NCI-H2029 (cell line): ENCODE results near the gene NSMCE4A.
"Not testable (repeated sequence)": the region's sequence is repeated elsewhere in the genome, so short reads cannot be mapped to it uniquely, and the experiment has no call there.

Experiments used
- DNase-seq: peaks from one replicate; lab custom pipeline; 2025; lab: John Stamatoyannopoulos, UW

The NSMCE4A gene

DNA sequence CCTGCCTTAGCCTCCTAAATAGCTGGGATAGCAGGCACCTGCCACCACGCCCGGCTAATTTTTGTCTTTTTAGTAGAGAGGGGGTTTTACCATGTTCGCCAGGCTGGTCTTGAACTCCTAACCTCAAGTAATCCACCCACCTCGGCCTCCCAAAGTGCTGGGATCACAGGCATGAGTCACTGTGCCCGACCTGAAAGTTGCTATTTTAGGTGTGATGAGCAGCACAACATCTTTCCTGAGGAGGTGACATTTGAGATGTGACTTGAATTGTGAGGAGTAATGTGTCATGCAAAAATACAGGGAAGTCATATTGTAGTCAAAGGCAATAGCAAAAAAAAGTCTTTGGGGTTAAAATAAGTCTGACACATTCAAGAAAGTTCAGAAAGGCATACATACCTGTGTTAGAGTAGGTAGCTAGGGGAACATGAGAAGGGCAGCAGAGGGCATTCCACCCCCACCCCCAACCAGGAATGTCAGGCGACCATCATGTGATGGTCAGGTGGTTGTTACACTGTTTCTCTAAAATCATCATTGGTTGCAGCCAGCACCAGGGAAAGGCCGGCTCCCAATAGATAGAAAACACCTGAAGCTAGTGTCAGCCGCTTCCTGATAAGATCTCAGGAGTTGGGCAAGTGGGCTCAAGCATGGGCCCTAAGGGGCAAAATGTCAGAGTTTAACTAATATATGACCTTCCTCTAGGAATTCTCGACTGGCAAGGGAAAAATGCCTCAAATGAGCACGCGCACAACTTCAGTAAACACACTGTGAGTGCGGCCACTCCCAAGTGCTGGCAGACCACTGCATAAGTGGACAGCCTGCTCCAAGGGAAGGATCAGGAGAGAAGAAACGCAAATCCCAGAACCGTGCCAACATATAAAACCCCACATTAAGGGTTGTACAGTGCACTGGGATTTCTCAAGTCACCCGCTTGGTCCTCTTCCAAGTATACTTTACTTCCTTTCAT is 13.6 kb upstream of the NSMCE4A start, which contains the start of gene TACC2:
TACC2 (plus strand) TSS at position 803 of the 964 bp plus-strand sequence. CDS start 32,819 bp downstream, outside the sequence.
- DNase-seq, result no peak

DNA sequence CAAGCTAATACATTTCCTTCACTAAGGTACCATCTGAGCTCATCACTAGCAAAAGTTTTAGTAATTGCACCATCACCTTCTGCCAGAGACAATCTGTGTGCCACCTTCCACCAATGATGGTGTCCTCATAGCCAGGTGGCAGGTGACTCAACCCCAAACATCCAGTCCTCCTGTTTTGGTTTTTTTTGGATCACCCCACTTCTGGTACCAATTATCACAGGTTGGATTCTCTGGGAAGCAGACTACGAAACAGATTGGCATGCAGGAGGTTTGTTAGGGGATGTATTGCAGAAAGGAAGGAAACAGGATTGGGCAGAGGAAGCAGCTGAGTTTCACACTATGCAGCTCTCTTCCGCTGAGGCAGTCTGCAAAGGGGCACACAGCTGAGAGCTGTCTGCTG is 9.4 kb upstream of the NSMCE4A start:
- no peak for DNase-seq

DNA sequence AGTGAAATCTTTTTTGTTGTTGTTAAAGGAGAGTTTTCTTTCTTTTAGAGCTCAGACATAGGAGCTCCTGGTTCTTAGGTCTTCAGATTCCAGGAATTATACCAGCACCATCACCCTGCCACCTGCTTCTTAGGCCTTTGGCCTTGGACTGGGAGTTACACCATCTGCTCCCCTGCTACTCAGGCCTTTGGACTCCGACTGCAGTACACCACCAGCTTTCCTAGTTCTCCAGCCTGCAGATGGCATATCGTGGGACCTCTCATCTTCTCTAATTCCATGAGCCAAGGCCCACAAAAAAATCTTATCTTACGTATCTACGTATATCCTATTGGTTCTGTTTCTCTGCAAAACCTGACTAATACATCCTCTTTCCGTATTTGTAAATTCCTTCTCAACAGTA is 8.8 kb upstream of the NSMCE4A start:
- DNase-seq, result no peak

DNA sequence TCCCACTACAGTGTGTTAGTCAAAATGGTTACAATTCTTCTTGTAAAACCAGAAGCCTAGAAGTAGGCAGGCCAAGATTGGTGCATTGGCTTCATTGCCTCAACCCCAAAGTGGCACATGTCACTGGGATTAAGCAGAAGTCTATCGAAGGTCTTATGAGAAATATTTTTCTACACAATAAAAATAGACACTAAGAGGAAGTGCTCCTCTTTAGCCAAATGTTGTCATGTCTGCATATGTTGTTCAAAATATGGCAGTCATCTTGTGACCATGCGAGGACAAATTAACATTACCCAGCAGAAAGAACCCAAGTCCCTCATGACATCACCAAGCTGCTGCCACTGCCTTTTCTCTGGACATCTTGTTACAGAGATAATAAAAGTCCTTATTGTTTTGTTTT is 6.3 kb upstream of the NSMCE4A start:
- no peak for DNase-seq

DNA sequence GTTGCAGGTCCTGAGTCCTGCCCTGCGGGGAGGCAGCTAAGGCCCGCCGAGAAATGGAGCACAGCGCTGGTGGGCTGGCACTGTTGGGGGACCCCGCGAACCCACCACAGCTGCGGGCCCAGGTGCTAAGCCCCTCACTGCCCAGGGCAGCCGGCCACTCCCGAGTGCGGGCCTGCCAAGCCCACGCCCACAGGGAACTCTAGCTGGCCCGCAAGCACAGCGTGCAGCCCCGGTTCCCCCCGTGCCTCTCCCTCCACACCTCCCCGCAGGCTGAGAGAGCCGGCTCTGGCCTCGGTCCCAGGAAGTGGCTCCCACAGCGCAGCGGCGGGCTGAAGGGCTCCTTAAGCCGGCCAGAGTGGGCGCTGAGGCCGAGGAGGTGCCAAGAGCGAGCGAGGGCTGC is 3.5 kb upstream of the NSMCE4A start:
- no peak for DNase-seq

- DNase-seq, result no peak
Measured at GRCh38 chr10:121976607-121977006, 1.6 kb upstream of the NSMCE4A start.

- no peak for DNase-seq
Measured at GRCh38 chr10:121975295-121976086, 474 bp upstream of the NSMCE4A start.

- no peak for DNase-seq
Measured at GRCh38 chr10:121974019-121974534, 940 bp downstream of the NSMCE4A start.

DNA sequence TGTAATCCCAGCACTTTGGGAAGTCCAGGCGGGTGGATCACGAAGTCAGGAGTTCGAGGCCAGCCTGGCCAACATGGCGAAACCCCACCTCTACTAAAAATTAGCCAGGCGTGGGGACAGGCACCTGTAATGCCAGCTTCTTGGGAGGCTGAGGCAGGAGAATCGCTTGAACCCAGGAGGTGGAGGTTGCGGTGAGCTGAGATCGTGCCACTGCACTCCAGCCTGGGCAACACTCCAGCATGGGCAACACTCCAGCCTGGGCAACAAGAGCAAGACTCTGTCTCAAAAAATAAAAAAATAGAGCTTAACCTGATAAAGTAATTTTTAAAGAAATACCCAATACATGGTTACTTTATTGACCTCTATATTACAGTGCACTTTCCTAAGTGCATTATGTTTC is 5.9 kb downstream of the NSMCE4A start:
- not testable (repeated sequence) for DNase-seq

GRCh38 chr10:121965996-121966395 is 9.0 kb downstream of the NSMCE4A start:
- DNase-seq, result no peak

DNA sequence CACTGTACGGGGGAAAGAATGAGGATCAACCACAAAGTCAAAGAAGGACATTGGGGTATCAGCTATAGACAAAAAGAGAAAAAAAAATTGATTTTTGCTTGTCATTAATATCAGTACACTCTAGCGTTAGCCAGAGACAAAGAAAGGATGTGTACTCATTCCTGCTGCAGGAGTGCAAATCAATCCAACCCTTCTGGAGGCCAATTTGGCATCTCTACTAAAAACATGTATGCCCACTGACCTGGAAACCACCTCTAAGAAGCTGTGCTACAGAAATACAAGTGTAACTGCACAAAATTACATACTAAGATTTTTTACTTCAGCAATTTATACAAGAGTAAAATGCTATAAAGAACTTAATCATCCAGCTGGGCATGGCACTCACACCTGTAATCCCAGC is 13.6 kb downstream of the NSMCE4A start:
- DNase-seq, result no peak

DNA sequence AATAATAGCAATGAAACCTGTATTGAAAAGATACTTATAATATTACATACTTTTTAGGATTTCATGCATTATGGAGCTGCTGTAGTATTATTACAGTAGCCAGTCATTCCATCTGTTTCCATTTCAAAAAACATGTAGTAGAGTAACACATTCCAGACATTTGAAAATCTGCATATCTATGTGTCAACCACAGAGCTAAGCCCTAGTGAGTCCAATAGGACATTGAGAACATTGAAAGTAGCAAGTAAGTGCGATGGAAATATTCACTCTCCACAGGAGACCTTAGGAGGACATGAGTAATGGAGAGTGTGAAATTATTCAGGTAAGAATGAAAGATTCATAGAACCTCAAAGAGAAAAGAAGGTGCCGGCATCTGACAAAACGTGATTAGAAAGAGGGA is 15.3 kb downstream of the NSMCE4A start:
- DNase-seq, result no peak

DNA sequence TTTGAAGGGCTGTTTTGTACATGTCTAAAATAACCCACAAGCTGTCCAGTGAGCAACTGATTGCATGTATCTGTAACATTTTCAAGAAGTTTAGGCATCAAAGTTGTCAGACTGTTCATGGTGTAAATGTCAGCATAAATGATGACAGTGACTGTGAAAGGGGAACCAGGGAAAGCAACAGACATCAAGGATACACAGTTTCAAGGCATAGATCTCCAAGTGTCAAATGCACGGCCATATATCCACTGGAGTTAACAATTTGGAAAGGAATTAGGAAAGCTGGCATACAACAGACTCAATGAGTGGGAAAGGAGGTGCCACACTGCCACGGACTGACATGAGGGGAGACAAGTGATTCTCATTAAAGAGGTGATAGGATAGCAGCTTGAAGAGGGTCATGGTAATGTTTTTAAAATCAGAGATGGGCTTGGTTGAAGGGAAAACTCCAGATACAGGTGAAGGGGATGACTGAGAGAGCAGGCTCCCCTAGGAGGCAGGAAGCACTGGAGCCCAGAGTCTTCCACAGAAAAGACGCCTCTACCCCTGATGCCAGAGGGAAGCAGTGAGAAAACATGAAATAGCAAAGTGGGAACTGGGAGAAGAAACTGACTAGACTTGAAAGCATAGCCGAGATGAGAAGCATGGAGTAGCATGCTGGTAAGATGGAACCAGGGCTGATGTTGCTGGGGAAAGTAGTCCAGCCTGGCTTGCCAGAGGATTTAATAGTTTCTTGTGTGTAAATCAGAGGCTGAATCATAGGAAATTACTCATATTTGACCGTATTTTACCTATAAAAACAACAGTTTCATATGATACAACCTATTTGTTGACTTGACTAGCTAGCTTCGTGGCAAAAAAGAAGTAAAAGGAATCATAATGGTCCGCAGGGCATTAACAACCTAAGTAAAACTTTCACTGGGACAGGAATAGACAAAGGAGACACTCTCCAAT is 18.6 kb downstream of the NSMCE4A start:
- DNase-seq, result no peak

GRCh38 chr10:121952226-121952625 is 22.8 kb downstream of the NSMCE4A start:
- DNase-seq, result no peak

- DNase-seq, result no peak
Measured at GRCh38 chr10:121949451-121949850, 25.6 kb downstream of the NSMCE4A start.

- DNase-seq, result no peak
Measured at GRCh38 chr10:121949049-121949448, 26.0 kb downstream of the NSMCE4A start.

DNA sequence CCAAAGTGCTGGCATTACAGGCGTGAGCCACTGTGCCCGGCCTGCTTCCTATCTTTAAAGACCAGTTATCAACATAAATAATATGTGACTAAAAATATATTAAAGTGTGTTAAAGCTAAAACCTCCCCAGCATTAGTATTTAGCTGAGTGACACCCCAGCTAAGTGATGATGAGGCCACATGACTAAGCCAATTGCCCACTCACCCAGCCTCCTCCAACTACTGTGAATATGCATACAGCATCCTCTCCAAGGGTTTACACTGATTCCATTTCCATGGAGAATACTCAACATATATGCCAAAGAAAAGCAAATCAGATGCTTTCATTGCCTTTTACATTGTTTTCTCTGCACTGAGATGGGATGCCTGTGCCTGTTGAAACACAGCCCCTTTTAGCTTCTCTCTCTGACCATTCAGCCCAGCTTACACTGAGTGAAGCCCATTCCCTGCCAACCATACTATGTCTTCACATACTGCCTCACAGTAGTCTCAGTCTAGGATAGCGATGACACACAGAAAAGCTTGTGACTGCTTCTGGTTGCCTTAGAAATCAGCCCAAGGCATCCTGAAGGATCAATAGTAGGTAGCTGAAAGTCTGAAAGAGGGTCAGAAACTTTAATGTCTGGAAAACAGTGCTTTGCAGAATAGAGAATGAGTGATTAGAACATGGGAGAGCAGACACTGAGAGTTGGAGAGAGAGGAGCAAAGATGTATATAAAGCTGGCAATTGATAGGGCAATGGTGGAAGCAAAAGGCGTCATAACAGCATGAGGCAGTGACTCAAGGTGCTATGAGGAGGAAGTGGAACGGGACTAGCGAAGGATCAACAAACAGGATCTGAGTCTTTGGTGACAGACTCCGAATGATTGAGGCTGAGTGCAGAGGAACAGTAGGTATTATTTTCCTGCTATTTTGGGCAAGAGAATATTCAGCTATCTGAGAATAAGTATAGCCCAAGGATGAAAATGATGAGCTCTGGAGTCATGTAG is 27.4 kb downstream of the NSMCE4A start:
- DNase-seq, result no peak

DNA sequence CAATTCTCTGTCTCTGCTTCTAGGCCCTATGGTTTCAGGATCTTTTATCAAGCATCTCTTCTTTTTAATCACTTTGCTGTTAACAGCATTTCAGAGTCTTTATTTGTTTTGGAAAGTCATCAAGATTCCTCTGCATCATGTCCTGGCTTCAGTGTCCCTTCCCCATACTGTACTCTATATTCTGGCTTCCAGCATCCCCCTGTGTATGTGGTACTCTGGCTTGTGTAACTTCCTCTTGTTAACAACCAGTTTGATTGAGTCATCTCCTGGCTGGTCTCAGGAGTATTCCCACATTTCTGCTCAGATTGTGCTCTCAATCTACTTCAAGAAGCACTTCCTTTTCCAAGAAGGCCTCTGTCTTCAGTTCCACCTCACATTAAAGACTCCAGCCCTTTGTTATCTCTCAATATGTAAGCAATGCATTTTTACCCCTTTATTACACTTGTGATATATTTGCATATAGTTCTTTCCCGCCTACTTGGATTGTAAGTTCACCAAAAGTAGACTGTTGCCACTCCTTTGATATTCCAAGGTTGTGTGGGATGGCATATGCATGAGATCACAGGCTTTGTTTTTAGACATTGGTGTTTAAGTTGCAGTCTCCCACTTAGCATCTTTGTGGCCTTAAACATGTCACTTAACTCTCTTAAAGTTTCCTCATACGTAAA is 32.1 kb downstream of the NSMCE4A start:
- DNase-seq, result no peak

- no peak for DNase-seq
Measured at GRCh38 chr10:121941532-121941931, 33.5 kb downstream of the NSMCE4A start.

DNA sequence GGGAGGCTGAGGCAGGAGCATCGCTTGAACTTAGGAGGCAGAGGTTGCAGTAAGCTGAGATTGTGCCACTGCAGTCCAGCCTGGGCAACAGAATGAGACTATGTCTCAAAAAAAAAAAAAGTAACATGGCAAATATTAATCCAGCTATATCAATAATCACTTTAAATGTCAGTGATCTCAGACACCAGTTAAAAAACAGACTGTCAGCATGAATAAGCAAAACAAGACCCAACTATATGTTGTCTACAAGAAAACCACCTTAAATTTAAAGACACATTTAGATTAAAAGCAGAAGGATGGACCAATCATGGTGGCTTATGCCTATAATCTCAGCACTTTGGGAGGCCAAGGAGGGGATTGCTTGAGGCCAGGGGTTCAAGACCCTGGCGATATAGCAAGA is 38.7 kb downstream of the NSMCE4A start:
- DNase-seq, result no peak
